ENCODE results near the gene CDC26.
A peak's percentile ranks its signal among the peaks of the same experiment; 100 is the strongest.
"Not testable (repeated sequence)": the region's sequence is repeated elsewhere in the genome, so short reads cannot be mapped to it uniquely, and the experiment has no call there.

CDC26 gene

DNA sequence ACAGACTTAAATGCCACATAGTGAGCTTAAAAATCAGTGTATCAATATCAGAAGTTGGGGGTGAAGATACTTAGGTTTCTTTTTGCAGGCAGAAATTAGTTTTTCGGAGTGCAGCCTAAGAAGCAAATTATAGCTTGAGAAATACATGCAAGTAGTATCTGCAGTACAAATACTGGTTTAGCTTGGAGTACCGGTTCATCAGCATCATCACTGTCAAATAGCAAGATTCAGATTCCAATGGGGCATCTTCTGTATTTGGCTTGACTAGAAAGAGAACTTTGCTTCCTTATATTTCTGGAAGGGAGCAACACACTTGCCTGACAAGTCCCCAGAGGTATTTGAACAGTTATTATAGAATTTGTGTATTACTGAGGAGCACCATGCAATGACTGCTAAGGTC lies 34.2 kb downstream of the CDC26 start:
- TF ChIP-seq, protein P1, sequence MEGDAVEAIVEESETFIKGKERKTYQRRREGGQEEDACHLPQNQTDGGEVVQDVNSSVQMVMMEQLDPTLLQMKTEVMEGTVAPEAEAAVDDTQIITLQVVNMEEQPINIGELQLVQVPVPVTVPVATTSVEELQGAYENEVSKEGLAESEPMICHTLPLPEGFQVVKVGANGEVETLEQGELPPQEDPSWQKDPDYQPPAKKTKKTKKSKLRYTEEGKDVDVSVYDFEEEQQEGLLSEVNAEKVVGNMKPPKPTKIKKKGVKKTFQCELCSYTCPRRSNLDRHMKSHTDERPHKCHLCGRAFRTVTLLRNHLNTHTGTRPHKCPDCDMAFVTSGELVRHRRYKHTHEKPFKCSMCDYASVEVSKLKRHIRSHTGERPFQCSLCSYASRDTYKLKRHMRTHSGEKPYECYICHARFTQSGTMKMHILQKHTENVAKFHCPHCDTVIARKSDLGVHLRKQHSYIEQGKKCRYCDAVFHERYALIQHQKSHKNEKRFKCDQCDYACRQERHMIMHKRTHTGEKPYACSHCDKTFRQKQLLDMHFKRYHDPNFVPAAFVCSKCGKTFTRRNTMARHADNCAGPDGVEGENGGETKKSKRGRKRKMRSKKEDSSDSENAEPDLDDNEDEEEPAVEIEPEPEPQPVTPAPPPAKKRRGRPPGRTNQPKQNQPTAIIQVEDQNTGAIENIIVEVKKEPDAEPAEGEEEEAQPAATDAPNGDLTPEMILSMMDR (conservative IDR thresholded peaks at IDR 0.05; ENCODE audit: low read depth, low read length): no peak
- H3K4me3 ChIP-seq (ENCODE audit: low read depth, low read length): no peak overlapping the region
- DNase-seq (ENCODE audit: low read depth): no peak

DNA sequence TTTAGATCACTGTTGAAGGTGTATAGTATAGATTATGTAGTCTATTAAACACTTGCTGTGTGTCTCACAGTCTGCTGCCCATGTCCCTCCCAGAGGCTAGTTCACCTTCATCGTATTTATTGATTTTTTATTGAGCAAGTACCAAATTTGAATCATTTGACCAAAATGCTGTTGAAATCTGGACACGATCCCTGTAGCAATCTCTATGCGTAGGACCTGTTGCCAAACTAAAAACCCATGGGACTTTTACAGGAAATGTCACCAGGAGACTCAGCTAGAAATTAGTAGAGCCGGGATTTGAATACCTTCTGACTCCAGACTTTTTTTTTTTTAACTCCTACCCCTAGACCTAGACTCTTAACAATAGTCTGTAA lies 36.5 kb downstream of the CDC26 start:
- DNase-seq (ENCODE audit: low read depth): no peak
- TF ChIP-seq, protein P1 (conservative IDR thresholded peaks at IDR 0.05; ENCODE audit: low read depth, low read length): no peak
- no peak overlapping the region for H3K4me3 ChIP-seq (ENCODE audit: low read depth, low read length)

- H3K4me3 ChIP-seq (ENCODE audit: low read depth, low read length): no peak overlapping the region
- TF ChIP-seq, protein P1 (conservative IDR thresholded peaks at IDR 0.05; ENCODE audit: low read depth, low read length): no peak
- DNase-seq (ENCODE audit: low read depth): no peak
These were observed 37.0 kb downstream of the CDC26 start for GRCh38 chr9:113238202-113238858.

DNA sequence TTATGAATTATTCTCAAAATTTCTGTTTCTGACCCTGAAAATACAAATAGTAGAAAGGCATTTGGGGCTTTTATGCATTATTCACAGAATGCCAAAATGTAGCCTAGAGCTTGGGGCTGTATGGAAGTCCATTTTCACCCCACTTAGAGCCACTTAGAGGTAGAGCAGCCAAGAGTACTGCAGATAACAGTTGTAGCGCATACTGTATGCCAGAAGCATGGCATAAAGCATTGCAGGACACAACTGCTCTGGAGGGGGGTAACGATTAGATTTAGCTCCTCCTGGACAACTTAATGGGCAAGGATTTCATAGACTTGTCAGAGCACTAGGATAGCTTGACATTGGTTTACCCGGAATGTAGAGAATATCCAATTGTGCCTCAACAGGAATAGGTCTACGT lies 38.3 kb downstream of the CDC26 start:
- TF ChIP-seq, protein P1 (conservative IDR thresholded peaks at IDR 0.05; ENCODE audit: low read depth, low read length): no peak
- DNase-seq (ENCODE audit: low read depth): no peak
- no peak overlapping the region for H3K4me3 ChIP-seq (ENCODE audit: low read depth, low read length)

- H3K4me3 ChIP-seq (ENCODE audit: low read depth, low read length): not testable (repeated sequence)
- DNase-seq (ENCODE audit: low read depth): peak; percentile 10
These were observed 39.6 kb downstream of the CDC26 start for GRCh38 chr9:113235701-113236255.

DNA sequence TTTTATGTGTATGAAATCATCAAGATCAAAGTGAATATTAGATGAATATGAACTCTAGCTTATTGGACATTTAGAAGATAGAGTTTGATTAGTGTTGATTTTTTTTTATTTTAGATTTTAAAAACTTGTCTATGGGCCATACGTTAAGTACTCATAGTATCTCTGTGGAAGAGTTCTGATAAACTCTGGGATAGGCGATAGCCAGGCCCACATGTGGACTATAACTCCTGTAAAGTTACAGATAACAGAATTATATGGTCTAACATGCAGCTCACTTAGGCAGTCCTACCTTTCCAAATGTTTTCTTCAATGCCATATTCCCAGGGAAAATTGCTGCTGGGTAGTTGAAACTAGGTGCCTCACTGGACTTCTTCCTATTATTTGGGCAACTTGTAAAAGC lies 43.7 kb downstream of the CDC26 start:
- H3K4me3 ChIP-seq (ENCODE audit: low read depth, low read length): no peak overlapping the region
- DNase-seq (ENCODE audit: low read depth): no peak
- TF ChIP-seq, protein P1 (conservative IDR thresholded peaks at IDR 0.05; ENCODE audit: low read depth, low read length): no peak

- TF ChIP-seq, protein P1 (conservative IDR thresholded peaks at IDR 0.05; ENCODE audit: low read depth, low read length): no peak
- no peak overlapping the region for H3K4me3 ChIP-seq (ENCODE audit: low read depth, low read length)
- no peak for DNase-seq (ENCODE audit: low read depth)
These were observed 47.2 kb downstream of the CDC26 start for GRCh38 chr9:113228130-113228665.

Data from choroid plexus epithelial cell (primary cell).